LHCN-M2 (cell line): ENCODE measurements around the gene CNPY4. TPM values are rescaled to one million over a fixed set of nuclear protein-coding genes. Genes with fewer than 3 reads are reported as not detected.

Experiments used
- DNase-seq: peaks from one replicate; pipeline ENCODE4 v3.0.0-alpha.2; 2012; ENCODE audit warnings: low read depth
- total RNA-seq: library from RNA; depleted of rRNA; stranded (reverse); fragments of >200 nt; gene quantifications from 2 replicates; pipeline ENCODE4 v1.2.3, GENCODE V29; 2014

Gene CNPY4
- total RNA-seq, 1 experiment from 2014 or later: 28.0 TPM

- DNase-seq: peak; percentile 36
Measured at GRCh38 chr7:100091411-100092181, 27.8 kb upstream of the CNPY4 start.

GRCh38 chr7:100093054-100093453 lies 26.4 kb upstream of the CNPY4 start:
- DNase-seq: no peak

GRCh38 chr7:100093498-100093897 lies 25.9 kb upstream of the CNPY4 start:
- DNase-seq: no peak

GRCh38 chr7:100093925-100094486 lies 25.4 kb upstream of the CNPY4 start:
- no peak for DNase-seq

- no peak for DNase-seq
Measured at GRCh38 chr7:100095289-100095688, 24.1 kb upstream of the CNPY4 start.

- no peak for DNase-seq
Measured at GRCh38 chr7:100095704-100096103, 23.7 kb upstream of the CNPY4 start.

- DNase-seq: no peak
Measured at GRCh38 chr7:100098913-100099312, 20.5 kb upstream of the CNPY4 start.

GRCh38 chr7:100099452-100099851 lies 20.0 kb upstream of the CNPY4 start:
- no peak for DNase-seq

GRCh38 chr7:100100420-100101015 lies 18.9 kb upstream of the CNPY4 start:
- DNase-seq: peak; percentile 98

- peak; percentile 100 for DNase-seq
Measured at GRCh38 chr7:100101016-100101862, 18.2 kb upstream of the CNPY4 start, which contains the start of the genes AP4M1 and MCM7. TSS of gene AP4M1 (plus strand) at chr7:100101643. CDS start at chr7:100101715, 72 bp downstream. TSS of gene MCM7 (minus strand) at chr7:100101397. CDS start at chr7:100101294, 103 bp downstream.

- DNase-seq: peak; percentile 99
Measured at GRCh38 chr7:100102950-100103840, 16.2 kb upstream of the CNPY4 start.

- DNase-seq: no peak
Measured at GRCh38 chr7:100105534-100105933, 13.9 kb upstream of the CNPY4 start.

- no peak for DNase-seq
Measured at GRCh38 chr7:100106633-100107032, 12.8 kb upstream of the CNPY4 start.

GRCh38 chr7:100107125-100107737 lies 12.2 kb upstream of the CNPY4 start:
- no peak for DNase-seq

GRCh38 chr7:100107890-100108289 lies 11.5 kb upstream of the CNPY4 start:
- DNase-seq: no peak

GRCh38 chr7:100109521-100110163 lies 9.8 kb upstream of the CNPY4 start:
- DNase-seq: no peak

- DNase-seq: no peak
Measured at GRCh38 chr7:100111156-100111555, 8.3 kb upstream of the CNPY4 start.

- DNase-seq: no peak
Measured at GRCh38 chr7:100111914-100112313, 7.5 kb upstream of the CNPY4 start.

GRCh38 chr7:100115026-100115425 lies 4.4 kb upstream of the CNPY4 start:
- no peak for DNase-seq
